Stimulated activated CD4-positive, alpha-beta T cell treated with anti-CD3 and anti-CD28 coated beads, Interleukin-1b, Interleukin-23, amount 100 ng/mL, for 48 hours (primary cell): Measurements from ENCODE around the gene LGALS7.
"Not testable (repeated sequence)": the region's sequence is repeated elsewhere in the genome, so short reads cannot be mapped to it uniquely, and the experiment has no call there.

ENCODE experiments used
- DNase-seq: peaks from one replicate; pipeline ENCODE4 v3.0.0-alpha.2; 2020

LGALS7 gene

GRCh38 chr19:38799104-38799503 is 25.8 kb upstream of the LGALS7 start:
- DNase-seq: no peak

- not testable (repeated sequence) for DNase-seq
Observed at GRCh38 chr19:38797781-38798180, 24.5 kb upstream of the LGALS7 start.

- DNase-seq: no peak
Observed at GRCh38 chr19:38796154-38796553, 22.8 kb upstream of the LGALS7 start.

- DNase-seq: no peak
Observed at GRCh38 chr19:38795549-38795948, 22.2 kb upstream of the LGALS7 start.

- DNase-seq: no peak
Observed at GRCh38 chr19:38793671-38794070, 20.4 kb upstream of the LGALS7 start.

GRCh38 chr19:38793177-38793576 is 19.9 kb upstream of the LGALS7 start:
- no peak for DNase-seq

GRCh38 chr19:38792250-38793111 is 19.2 kb upstream of the LGALS7 start:
- peak; percentile 27 for DNase-seq

GRCh38 chr19:38791451-38792064 is 18.2 kb upstream of the LGALS7 start:
- DNase-seq: not testable (repeated sequence)

- not testable (repeated sequence) for DNase-seq
Observed at GRCh38 chr19:38790507-38791403, 17.4 kb upstream of the LGALS7 start.

GRCh38 chr19:38788478-38789243 is 15.3 kb upstream of the LGALS7 start, which contains the start of gene LGALS7B:
Gene LGALS7B, plus strand, starts transcription at chr19:38789200. Its CDS starts 27 bp downstream, at chr19:38789227.
- DNase-seq: no peak

- no peak for DNase-seq
Observed at GRCh38 chr19:38786572-38787265, 13.4 kb upstream of the LGALS7 start.

GRCh38 chr19:38786061-38786460 is 12.7 kb upstream of the LGALS7 start:
- DNase-seq: not testable (repeated sequence)

GRCh38 chr19:38785187-38785699 is 11.9 kb upstream of the LGALS7 start:
- no peak for DNase-seq

- DNase-seq: no peak
Observed at GRCh38 chr19:38784224-38784623, 10.9 kb upstream of the LGALS7 start.

GRCh38 chr19:38782212-38782611 is 8.9 kb upstream of the LGALS7 start:
- not testable (repeated sequence) for DNase-seq

- DNase-seq: no peak
Observed at GRCh38 chr19:38781058-38781457, 7.7 kb upstream of the LGALS7 start.

- DNase-seq: no peak
Observed at GRCh38 chr19:38780443-38780842, 7.1 kb upstream of the LGALS7 start.

- no peak for DNase-seq
Observed at GRCh38 chr19:38778733-38779132, 5.4 kb upstream of the LGALS7 start.

GRCh38 chr19:38774181-38774950 is 1.0 kb upstream of the LGALS7 start:
- no peak for DNase-seq

GRCh38 chr19:38771569-38771968 is 1.7 kb downstream of the LGALS7 start:
- not testable (repeated sequence) for DNase-seq

GRCh38 chr19:38770949-38771275 is 2.4 kb downstream of the LGALS7 start:
- DNase-seq: not testable (repeated sequence)
